ENCODE data around the gene PPP3CA.

- no peak for TF ChIP-seq CTCF (IDR thresholded peaks at IDR 0.05)
- TF ChIP-seq POLR2A (IDR thresholded peaks at IDR 0.05), result no peak
- TF ChIP-seq POLR2AphosphoS5 (IDR thresholded peaks at IDR 0.05), result no peak
Observed at GRCh38 chr4:101337688-101338087, 9.6 kb downstream of the PPP3CA start.
